ENCODE results near the gene AFAP1.
A peak's percentile ranks its signal among the peaks of the same experiment; 100 is the strongest.

AFAP1 gene

GRCh38 chr4:7876201-7876875 is 63.3 kb downstream of the AFAP1 start:
- peak; percentile 8 for DNase-seq (ENCODE audit: low read depth)
- H3K4me3 ChIP-seq (ENCODE audit: low read depth, low read length) = no peak overlapping the region
- no peak for TF ChIP-seq CTCF (IDR thresholded peaks at IDR 0.05; ENCODE audit: insufficient read depth, low read depth, low read length, missing control alignments)

- TF ChIP-seq CTCF (IDR thresholded peaks at IDR 0.05; ENCODE audit: insufficient read depth, low read depth, low read length, missing control alignments) = no peak
- no peak for DNase-seq (ENCODE audit: low read depth)
- H3K4me3 ChIP-seq (ENCODE audit: low read depth, low read length) = no peak overlapping the region
Measured at GRCh38 chr4:7874838-7875237, 64.8 kb downstream of the AFAP1 start.

GRCh38 chr4:7873881-7874280 is 65.8 kb downstream of the AFAP1 start:
- TF ChIP-seq CTCF (IDR thresholded peaks at IDR 0.05; ENCODE audit: insufficient read depth, low read depth, low read length, missing control alignments) = no peak
- no peak for DNase-seq (ENCODE audit: low read depth)
- no peak overlapping the region for H3K4me3 ChIP-seq (ENCODE audit: low read depth, low read length)

GRCh38 chr4:7872264-7872771 is 67.3 kb downstream of the AFAP1 start:
- no peak overlapping the region for H3K4me3 ChIP-seq (ENCODE audit: low read depth, low read length)
- TF ChIP-seq CTCF (IDR thresholded peaks at IDR 0.05; ENCODE audit: insufficient read depth, low read depth, low read length, missing control alignments) = no peak
- DNase-seq (ENCODE audit: low read depth) = no peak

GRCh38 chr4:7871356-7871755 is 68.3 kb downstream of the AFAP1 start:
- H3K4me3 ChIP-seq (ENCODE audit: low read depth, low read length) = no peak overlapping the region
- TF ChIP-seq CTCF (IDR thresholded peaks at IDR 0.05; ENCODE audit: insufficient read depth, low read depth, low read length, missing control alignments) = no peak
- DNase-seq (ENCODE audit: low read depth) = no peak

- H3K4me3 ChIP-seq (ENCODE audit: low read depth, low read length) = no peak overlapping the region
- DNase-seq (ENCODE audit: low read depth) = no peak
- no peak for TF ChIP-seq CTCF (IDR thresholded peaks at IDR 0.05; ENCODE audit: insufficient read depth, low read depth, low read length, missing control alignments)
Measured at GRCh38 chr4:7868892-7869471, 70.7 kb downstream of the AFAP1 start.

GRCh38 chr4:7868436-7868775 is 71.3 kb downstream of the AFAP1 start:
- no peak for DNase-seq (ENCODE audit: low read depth)
- H3K4me3 ChIP-seq (ENCODE audit: low read depth, low read length) = no peak overlapping the region
- no peak for TF ChIP-seq CTCF (IDR thresholded peaks at IDR 0.05; ENCODE audit: insufficient read depth, low read depth, low read length, missing control alignments)
